PC-3 (cell line): ENCODE data around the gene IL18R1.

Source experiments
- EZH2 ChIP-seq: fragments of 300-600 bp; sonication (generic); IDR thresholded peaks from one replicate; pipeline ENCODE4 v1.6.1; 2017; ENCODE audit warnings: antibody characterized with exemption, mild to moderate bottlenecking, low read length; ENCODE audit not compliant: unreplicated experiment
- EZH2phosphoT487 ChIP-seq: fragments of 300-600 bp; sonication (generic); IDR thresholded peaks from 2 replicates; pipeline ENCODE4 v1.6.1; 2018; ENCODE audit warnings: mild to moderate bottlenecking, antibody characterized with exemption, low read length, borderline replicate concordance
- TF ChIP-seq, protein P1 (sequence below): fragments of 300-600 bp; sonication (generic); conservative IDR thresholded peaks from 2 replicates; pipeline ENCODE4 v1.5.1; 2017; ENCODE audit warnings: antibody characterized with exemption, low read depth, mild to moderate bottlenecking, low read length

- TF ChIP-seq, protein P1, sequence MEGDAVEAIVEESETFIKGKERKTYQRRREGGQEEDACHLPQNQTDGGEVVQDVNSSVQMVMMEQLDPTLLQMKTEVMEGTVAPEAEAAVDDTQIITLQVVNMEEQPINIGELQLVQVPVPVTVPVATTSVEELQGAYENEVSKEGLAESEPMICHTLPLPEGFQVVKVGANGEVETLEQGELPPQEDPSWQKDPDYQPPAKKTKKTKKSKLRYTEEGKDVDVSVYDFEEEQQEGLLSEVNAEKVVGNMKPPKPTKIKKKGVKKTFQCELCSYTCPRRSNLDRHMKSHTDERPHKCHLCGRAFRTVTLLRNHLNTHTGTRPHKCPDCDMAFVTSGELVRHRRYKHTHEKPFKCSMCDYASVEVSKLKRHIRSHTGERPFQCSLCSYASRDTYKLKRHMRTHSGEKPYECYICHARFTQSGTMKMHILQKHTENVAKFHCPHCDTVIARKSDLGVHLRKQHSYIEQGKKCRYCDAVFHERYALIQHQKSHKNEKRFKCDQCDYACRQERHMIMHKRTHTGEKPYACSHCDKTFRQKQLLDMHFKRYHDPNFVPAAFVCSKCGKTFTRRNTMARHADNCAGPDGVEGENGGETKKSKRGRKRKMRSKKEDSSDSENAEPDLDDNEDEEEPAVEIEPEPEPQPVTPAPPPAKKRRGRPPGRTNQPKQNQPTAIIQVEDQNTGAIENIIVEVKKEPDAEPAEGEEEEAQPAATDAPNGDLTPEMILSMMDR, result no peak
- no peak for TF ChIP-seq EZH2
- no peak for TF ChIP-seq EZH2phosphoT487
These were observed 751 bp downstream of the IL18R1 start for GRCh38 chr2:102356381-102356712.
